C4-2B (cell line): Measurements from ENCODE around the gene DDX50.

Source experiments
- ZFX ChIP-seq: fragments of 450-650 bp; IDR thresholded peaks from 2 replicates; pipeline ENCODE4 v1.6.1; 2017
- TF ChIP-seq, protein P1 (sequence below): fragments of 450-650 bp; conservative IDR thresholded peaks from 2 replicates; pipeline ENCODE4 v1.5.1; 2017; ENCODE audit warnings: mild to moderate bottlenecking

DNA sequence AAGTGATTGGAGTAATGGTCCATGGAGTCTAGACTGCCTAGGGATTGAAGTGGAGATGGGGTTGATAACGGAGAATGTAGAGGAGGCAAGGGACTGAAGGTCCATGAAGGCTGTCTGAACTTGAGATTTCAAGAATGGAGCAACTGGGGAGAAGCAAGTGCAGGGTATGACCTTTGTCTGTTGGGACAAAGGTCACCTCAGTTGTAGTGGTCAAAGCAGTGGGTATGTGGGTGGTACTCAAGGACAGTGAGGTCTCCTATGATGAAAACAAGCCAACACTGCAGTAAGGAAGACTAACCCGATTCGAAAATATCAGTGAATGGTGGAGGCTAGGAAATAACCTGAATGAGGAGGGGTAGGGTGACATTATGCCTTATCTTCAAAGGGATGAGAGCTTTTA lies 49.5 kb downstream of the DDX50 start:
- TF ChIP-seq, protein P1, sequence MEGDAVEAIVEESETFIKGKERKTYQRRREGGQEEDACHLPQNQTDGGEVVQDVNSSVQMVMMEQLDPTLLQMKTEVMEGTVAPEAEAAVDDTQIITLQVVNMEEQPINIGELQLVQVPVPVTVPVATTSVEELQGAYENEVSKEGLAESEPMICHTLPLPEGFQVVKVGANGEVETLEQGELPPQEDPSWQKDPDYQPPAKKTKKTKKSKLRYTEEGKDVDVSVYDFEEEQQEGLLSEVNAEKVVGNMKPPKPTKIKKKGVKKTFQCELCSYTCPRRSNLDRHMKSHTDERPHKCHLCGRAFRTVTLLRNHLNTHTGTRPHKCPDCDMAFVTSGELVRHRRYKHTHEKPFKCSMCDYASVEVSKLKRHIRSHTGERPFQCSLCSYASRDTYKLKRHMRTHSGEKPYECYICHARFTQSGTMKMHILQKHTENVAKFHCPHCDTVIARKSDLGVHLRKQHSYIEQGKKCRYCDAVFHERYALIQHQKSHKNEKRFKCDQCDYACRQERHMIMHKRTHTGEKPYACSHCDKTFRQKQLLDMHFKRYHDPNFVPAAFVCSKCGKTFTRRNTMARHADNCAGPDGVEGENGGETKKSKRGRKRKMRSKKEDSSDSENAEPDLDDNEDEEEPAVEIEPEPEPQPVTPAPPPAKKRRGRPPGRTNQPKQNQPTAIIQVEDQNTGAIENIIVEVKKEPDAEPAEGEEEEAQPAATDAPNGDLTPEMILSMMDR = no peak
- TF ChIP-seq ZFX = no peak
